SH-SY5Y (cell line): ENCODE results near the gene AKAP17A.

Experiments
- GATA2 ChIP-seq: IDR thresholded peaks from 2 replicates; pipeline ENCODE4 v1.6.1; 2011; ENCODE audit warnings: mild to moderate bottlenecking, low read depth, low read length
- GATA3 ChIP-seq: IDR thresholded peaks from 2 replicates; pipeline ENCODE4 v1.6.1; 2011; ENCODE audit warnings: low read depth, mild to moderate bottlenecking, low read length, moderate library complexity

DNA sequence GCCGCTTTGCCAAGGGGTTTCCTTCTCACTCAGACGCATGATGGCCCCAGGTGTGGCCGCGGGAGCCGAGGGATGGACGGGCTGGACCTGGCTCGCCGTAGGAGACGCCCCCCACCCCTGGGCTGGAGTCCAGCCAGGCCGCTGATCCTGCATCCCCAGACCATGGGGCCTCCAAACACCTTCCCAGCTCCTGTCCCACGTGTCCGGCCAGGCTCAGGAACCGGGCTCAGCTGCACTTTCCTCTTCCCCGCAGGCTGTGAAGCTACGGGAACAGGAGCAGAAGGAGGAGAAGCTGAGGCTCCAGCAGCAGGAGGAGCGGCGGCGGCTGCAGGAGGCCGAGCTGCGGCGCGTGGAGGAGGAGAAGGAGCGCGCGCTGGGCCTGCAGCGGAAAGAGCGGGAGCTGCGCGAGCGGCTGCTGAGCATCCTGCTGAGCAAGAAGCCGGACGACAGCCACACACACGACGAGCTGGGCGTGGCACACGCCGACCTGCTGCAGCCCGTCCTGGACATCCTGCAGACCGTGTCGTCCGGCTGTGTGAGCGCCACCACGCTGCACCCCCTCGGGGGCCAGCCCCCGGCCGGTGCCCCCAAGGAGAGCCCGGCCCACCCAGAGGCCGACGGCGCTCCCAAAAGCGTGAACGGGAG lies 9.1 kb downstream of the AKAP17A start:
- TF ChIP-seq GATA3 (no peak), GATA2 (no peak)
